K562 (cell line): ENCODE data around the gene TMEM184A. TPM values are rescaled to one million over a fixed set of nuclear protein-coding genes. Genes with fewer than 3 reads are reported as not detected.
A peak's percentile ranks its signal among the peaks of the same experiment; 100 is the strongest.

ENCODE experiments used
- ESRRA ChIP-seq: fragments of 450-650 bp; IDR thresholded peaks from 2 replicates; pipeline ENCODE4 v1.6.1; 2014; ENCODE audit warnings: low read depth, mild to moderate bottlenecking, moderate library complexity, borderline replicate concordance
- IFI16 ChIP-seq: fragments of 250-450 bp; sonication (Bioruptor Pico); IDR thresholded peaks from 2 replicates; pipeline ENCODE4 v2.1.2; 2022; ENCODE audit warnings: mild to moderate bottlenecking, inconsistent platforms
- L3MBTL2 ChIP-seq: fragments of 450-650 bp; IDR thresholded peaks from 2 replicates; pipeline ENCODE4 v1.6.1; 2016; ENCODE audit warnings: mild to moderate bottlenecking, moderate library complexity
- MTF1 ChIP-seq: fragments of 250-450 bp; sonication (Bioruptor Pico); IDR thresholded peaks from 2 replicates; pipeline ENCODE4 v1.9.0; 2021; ENCODE audit warnings: moderate library complexity, mild to moderate bottlenecking, inconsistent platforms, borderline replicate concordance
- NFIX ChIP-seq: fragments of 250-450 bp; sonication (Bioruptor Pico); IDR thresholded peaks from 2 replicates; pipeline ENCODE4 v1.4.0; 2020; ENCODE audit warnings: low read depth, mild to moderate bottlenecking, moderate library complexity
- POLR2G ChIP-seq: fragments of 200-400 bp; formaldehyde crosslinking; IDR thresholded peaks from 2 replicates; pipeline ENCODE4 v1.6.1; 2017; ENCODE audit warnings: low read depth, mild to moderate bottlenecking, antibody characterized with exemption, low read length, moderate library complexity
- RBFOX2 ChIP-seq: fragments of 200-400 bp; formaldehyde crosslinking; IDR thresholded peaks from 2 replicates; pipeline ENCODE4 v1.6.1; 2017; ENCODE audit warnings: low read depth, mild to moderate bottlenecking, low read length, moderate library complexity
- SMARCA5 ChIP-seq: fragments of 450-650 bp; IDR thresholded peaks from 2 replicates; pipeline ENCODE4 v1.6.1; 2016
- ZKSCAN1 ChIP-seq: fragments of 150-350 bp; IDR thresholded peaks from 2 replicates; pipeline ENCODE4 v1.6.1; 2016; ENCODE audit warnings: low read depth, low read length
- ZNF24 ChIP-seq: fragments of 450-650 bp; IDR thresholded peaks from 2 replicates; pipeline ENCODE4 v1.6.1; 2016
- ZNF586 ChIP-seq: fragments of 450-650 bp; formaldehyde crosslinking; conservative IDR thresholded peaks from 2 replicates; pipeline ENCODE4 v1.4.0; 2020; ENCODE audit warnings: mild to moderate bottlenecking, moderate library complexity
- polyA plus RNA-seq, 8 experiments: library from polyadenylated mRNA; depleted of rRNA in 4 of 8; stranded (reverse) in 5 of 8; unstranded in 3 of 8; fragments of >200 nt; fragmentation: Nextera tagmentation in 2 of 8; fragmentation: Illumina TruSeq in 1 of 8; extraction: Ambion mirVana in 2 of 8; extraction: Trizol in 1 of 8; gene quantifications; 2 replicates each; pipeline versions ENCODE4 v1.2.1 to v1.2.3, GENCODE V29; 2011 to 2014; ENCODE audit warnings: inconsistent platforms in 1 of 8, missing spikeins in 1 of 8
- total RNA-seq, 7 experiments: library from RNA; depleted of rRNA in 6 of 7; stranded (reverse); fragments of >200 nt in 6 of 7; fragmentation: Illumina TruSeq in 2 of 7; extraction: Trizol in 2 of 7; gene quantifications; 2 replicates each; pipeline versions ENCODE4 v1.2.1 to v1.2.3, GENCODE V29; 2011 to 2021; ENCODE audit warnings: low replicate concordance in 1 of 7
- TF ChIP-seq, protein P1 (sequence below), 2 experiments: fragments of 450-650 bp in 1 of 2; IDR thresholded peaks; 2 replicates each; pipeline ENCODE4 v1.6.1; 2011 to 2017; ENCODE audit warnings: low read depth in 2 of 2, antibody characterized with exemption in 1 of 2, borderline replicate concordance in 1 of 2, low read length in 1 of 2, mild to moderate bottlenecking in 1 of 2, mixed read lengths in 1 of 2; ENCODE audit not compliant: control insufficient read depth in 1 of 2
- TF ChIP-seq, protein P2 (sequence below), 3 experiments: IDR thresholded peaks in 2 of 3; conservative IDR thresholded peaks in 1 of 3; 2 replicates each; pipeline ENCODE4 v1.5.1; 2011 to 2012; ENCODE audit warnings: low read length in 3 of 3, mild to moderate bottlenecking in 3 of 3, control low read depth in 2 of 3, improper control_type of control experiment in 1 of 3, inconsistent platforms in 1 of 3, low read depth in 1 of 3, mixed read lengths in 1 of 3, moderate library complexity in 1 of 3; ENCODE audit not compliant: insufficient read depth in 2 of 3

TMEM184A gene
- total and polyA plus RNA-seq, 9 of the 15 experiments (the other 6 are each of a cell fraction or from before 2014, with no cell fraction given), result 0.10 to 0.18 (median 0.11) TPM; not detected in 6

DNA sequence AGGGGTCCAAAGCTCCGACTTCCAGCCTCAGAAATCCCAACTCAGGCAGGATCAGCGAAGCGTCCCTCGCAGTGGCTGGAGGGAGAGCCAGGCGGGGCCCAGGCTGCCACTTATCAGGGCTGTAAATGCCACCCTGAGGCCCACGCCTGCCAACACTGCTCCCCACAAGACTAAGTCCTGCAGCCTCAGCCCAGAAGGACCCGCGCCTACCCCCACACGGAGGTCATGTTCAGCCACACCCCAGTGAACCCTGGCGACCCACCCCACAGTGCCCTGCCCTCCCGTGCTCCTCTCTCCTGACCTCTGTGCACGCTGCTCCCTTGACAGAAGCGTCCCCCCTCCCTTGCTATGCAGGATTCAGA, 10.7 kb upstream of the TMEM184A start (continued):
- TF ChIP-seq, protein P1, sequence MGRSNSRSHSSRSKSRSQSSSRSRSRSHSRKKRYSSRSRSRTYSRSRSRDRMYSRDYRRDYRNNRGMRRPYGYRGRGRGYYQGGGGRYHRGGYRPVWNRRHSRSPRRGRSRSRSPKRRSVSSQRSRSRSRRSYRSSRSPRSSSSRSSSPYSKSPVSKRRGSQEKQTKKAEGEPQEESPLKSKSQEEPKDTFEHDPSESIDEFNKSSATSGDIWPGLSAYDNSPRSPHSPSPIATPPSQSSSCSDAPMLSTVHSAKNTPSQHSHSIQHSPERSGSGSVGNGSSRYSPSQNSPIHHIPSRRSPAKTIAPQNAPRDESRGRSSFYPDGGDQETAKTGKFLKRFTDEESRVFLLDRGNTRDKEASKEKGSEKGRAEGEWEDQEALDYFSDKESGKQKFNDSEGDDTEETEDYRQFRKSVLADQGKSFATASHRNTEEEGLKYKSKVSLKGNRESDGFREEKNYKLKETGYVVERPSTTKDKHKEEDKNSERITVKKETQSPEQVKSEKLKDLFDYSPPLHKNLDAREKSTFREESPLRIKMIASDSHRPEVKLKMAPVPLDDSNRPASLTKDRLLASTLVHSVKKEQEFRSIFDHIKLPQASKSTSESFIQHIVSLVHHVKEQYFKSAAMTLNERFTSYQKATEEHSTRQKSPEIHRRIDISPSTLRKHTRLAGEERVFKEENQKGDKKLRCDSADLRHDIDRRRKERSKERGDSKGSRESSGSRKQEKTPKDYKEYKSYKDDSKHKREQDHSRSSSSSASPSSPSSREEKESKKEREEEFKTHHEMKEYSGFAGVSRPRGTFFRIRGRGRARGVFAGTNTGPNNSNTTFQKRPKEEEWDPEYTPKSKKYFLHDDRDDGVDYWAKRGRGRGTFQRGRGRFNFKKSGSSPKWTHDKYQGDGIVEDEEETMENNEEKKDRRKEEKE (IDR thresholded peaks at IDR 0.05; ENCODE audit: borderline replicate concordance in 1 of 2, control insufficient read depth in 1 of 2, low read depth in 2 of 2, low read length in 1 of 2), result no peak
- TF ChIP-seq NFIX (CRISPR knock-in tag) (no peak), RBFOX2 (peak; percentile 53), ZNF24 (no peak), MTF1 (no peak), POLR2G (peak; percentile 63), ZKSCAN1 (no peak), SMARCA5 (no peak), ESRRA (no peak), IFI16 (CRISPR knock-in tag) (no peak), ZNF586 (CRISPR knock-in tag) (no peak), L3MBTL2 (no peak)
- TF ChIP-seq, protein P2, sequence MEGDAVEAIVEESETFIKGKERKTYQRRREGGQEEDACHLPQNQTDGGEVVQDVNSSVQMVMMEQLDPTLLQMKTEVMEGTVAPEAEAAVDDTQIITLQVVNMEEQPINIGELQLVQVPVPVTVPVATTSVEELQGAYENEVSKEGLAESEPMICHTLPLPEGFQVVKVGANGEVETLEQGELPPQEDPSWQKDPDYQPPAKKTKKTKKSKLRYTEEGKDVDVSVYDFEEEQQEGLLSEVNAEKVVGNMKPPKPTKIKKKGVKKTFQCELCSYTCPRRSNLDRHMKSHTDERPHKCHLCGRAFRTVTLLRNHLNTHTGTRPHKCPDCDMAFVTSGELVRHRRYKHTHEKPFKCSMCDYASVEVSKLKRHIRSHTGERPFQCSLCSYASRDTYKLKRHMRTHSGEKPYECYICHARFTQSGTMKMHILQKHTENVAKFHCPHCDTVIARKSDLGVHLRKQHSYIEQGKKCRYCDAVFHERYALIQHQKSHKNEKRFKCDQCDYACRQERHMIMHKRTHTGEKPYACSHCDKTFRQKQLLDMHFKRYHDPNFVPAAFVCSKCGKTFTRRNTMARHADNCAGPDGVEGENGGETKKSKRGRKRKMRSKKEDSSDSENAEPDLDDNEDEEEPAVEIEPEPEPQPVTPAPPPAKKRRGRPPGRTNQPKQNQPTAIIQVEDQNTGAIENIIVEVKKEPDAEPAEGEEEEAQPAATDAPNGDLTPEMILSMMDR (IDR thresholded peaks at IDR 0.05 in 2 of 3, conservative IDR thresholded peaks at IDR 0.05 in 1 of 3; ENCODE audit: insufficient read depth in 2 of 3, low read depth in 1 of 3, low read length in 3 of 3), result no peak
